SK-N-SH (cell line): Measurements from ENCODE around the gene PDLIM5.

ENCODE experiments used
- EP300 ChIP-seq, 2 experiments: IDR thresholded peaks; 2 replicates each; pipeline versions ENCODE4 v1.4.0 to v1.6.1; 2012; ENCODE audit warnings: borderline replicate concordance in 1 of 2, low read depth in 1 of 2, low read length in 1 of 2
- EZH2phosphoT487 ChIP-seq: fragments of 200-600 bp; sonication (generic); IDR thresholded peaks from 2 replicates; pipeline ENCODE4 v1.6.1; 2017; ENCODE audit warnings: low read depth, mixed run types, mild to moderate bottlenecking, antibody characterized with exemption, moderate library complexity, borderline replicate concordance
- POLR2AphosphoS5 ChIP-seq: IDR thresholded peaks from 2 replicates; pipeline ENCODE4 v1.6.1; 2012; ENCODE audit warnings: low read depth, low read length
- TAF1 ChIP-seq: IDR thresholded peaks from 2 replicates; pipeline ENCODE4 v1.6.1; 2012; ENCODE audit warnings: low read depth, mild to moderate bottlenecking, low read length, moderate library complexity, borderline replicate concordance
- TF ChIP-seq, protein P1 (sequence below): fragments of 200-600 bp; sonication (generic); IDR thresholded peaks from 2 replicates; pipeline ENCODE4 v1.6.1; 2017; ENCODE audit warnings: antibody characterized with exemption, mild to moderate bottlenecking, moderate library complexity
- TF ChIP-seq, protein P2 (sequence below): IDR thresholded peaks from 2 replicates; pipeline ENCODE4 v1.4.0; 2012; ENCODE audit warnings: low read depth
- TF ChIP-seq, protein P3 (sequence below): IDR thresholded peaks from 2 replicates; pipeline ENCODE4 v1.4.0; 2012; ENCODE audit warnings: low read depth, borderline replicate concordance
- TF ChIP-seq, protein P4 (sequence below): IDR thresholded peaks from 2 replicates; pipeline ENCODE4 v1.4.0; 2012; ENCODE audit warnings: low read depth, borderline replicate concordance

DNA sequence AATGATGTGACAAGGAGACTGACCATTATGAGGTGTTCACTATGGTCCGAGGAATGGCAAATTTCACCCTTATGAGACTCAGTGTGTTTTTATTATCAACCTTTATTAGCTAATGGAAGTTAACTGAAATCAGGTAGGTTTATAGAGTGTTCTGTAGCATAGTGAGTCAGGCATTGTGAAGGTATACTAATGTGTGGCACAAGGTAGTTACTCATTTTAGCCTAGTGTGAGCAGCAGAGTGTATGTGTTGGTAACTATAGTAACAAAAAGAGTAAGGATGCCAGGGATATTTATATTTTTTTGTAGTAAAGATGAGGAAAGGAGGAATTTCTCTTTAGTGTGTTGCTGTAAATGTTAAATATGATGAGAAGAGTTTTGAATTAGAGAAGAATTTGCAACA is 12.0 kb downstream of the PDLIM5 start:
- TF ChIP-seq, protein P1, sequence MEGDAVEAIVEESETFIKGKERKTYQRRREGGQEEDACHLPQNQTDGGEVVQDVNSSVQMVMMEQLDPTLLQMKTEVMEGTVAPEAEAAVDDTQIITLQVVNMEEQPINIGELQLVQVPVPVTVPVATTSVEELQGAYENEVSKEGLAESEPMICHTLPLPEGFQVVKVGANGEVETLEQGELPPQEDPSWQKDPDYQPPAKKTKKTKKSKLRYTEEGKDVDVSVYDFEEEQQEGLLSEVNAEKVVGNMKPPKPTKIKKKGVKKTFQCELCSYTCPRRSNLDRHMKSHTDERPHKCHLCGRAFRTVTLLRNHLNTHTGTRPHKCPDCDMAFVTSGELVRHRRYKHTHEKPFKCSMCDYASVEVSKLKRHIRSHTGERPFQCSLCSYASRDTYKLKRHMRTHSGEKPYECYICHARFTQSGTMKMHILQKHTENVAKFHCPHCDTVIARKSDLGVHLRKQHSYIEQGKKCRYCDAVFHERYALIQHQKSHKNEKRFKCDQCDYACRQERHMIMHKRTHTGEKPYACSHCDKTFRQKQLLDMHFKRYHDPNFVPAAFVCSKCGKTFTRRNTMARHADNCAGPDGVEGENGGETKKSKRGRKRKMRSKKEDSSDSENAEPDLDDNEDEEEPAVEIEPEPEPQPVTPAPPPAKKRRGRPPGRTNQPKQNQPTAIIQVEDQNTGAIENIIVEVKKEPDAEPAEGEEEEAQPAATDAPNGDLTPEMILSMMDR: no peak
- TF ChIP-seq TAF1 (no peak), EZH2phosphoT487 (no peak), POLR2AphosphoS5 (no peak), EP300 (IDR thresholded peaks at IDR 0.05; ENCODE audit: borderline replicate concordance in 1 of 2, low read depth in 1 of 2, low read length in 1 of 2) (no peak)
- TF ChIP-seq, protein P2, sequence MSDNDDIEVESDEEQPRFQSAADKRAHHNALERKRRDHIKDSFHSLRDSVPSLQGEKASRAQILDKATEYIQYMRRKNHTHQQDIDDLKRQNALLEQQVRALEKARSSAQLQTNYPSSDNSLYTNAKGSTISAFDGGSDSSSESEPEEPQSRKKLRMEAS: no peak
- TF ChIP-seq, protein P3, sequence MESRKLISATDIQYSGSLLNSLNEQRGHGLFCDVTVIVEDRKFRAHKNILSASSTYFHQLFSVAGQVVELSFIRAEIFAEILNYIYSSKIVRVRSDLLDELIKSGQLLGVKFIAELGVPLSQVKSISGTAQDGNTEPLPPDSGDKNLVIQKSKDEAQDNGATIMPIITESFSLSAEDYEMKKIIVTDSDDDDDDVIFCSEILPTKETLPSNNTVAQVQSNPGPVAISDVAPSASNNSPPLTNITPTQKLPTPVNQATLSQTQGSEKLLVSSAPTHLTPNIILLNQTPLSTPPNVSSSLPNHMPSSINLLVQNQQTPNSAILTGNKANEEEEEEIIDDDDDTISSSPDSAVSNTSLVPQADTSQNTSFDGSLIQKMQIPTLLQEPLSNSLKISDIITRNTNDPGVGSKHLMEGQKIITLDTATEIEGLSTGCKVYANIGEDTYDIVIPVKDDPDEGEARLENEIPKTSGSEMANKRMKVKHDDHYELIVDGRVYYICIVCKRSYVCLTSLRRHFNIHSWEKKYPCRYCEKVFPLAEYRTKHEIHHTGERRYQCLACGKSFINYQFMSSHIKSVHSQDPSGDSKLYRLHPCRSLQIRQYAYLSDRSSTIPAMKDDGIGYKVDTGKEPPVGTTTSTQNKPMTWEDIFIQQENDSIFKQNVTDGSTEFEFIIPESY: no peak
- TF ChIP-seq, protein P4, sequence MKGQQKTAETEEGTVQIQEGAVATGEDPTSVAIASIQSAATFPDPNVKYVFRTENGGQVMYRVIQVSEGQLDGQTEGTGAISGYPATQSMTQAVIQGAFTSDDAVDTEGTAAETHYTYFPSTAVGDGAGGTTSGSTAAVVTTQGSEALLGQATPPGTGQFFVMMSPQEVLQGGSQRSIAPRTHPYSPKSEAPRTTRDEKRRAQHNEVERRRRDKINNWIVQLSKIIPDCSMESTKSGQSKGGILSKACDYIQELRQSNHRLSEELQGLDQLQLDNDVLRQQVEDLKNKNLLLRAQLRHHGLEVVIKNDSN: no peak
